Stimulated activated CD4-positive, alpha-beta T cell treated with anti-CD3 and anti-CD28 coated beads, Interleukin-1b, Interleukin-23, amount 100 ng/mL, for 48 hours (primary cell): Measurements from ENCODE around the gene TAF11L4.
A peak's percentile ranks its signal among the peaks of the same experiment; 100 is the strongest.
"Not testable (repeated sequence)": the region's sequence is repeated elsewhere in the genome, so short reads cannot be mapped to it uniquely, and the experiment has no call there.

Source experiments
- DNase-seq: peaks from one replicate; pipeline ENCODE4 v3.0.0-alpha.2; 2020

The TAF11L4 gene

GRCh38 chr5:17521501-17521900, at the start of gene TAF11L4:
TSS of gene TAF11L4 (plus strand) at chr5:17521801.
- DNase-seq = not testable (repeated sequence)

GRCh38 chr5:17475064-17475463, 46.5 kb upstream of the TAF11L4 start:
- not testable (repeated sequence) for DNase-seq

GRCh38 chr5:17477043-17477442, 44.6 kb upstream of the TAF11L4 start:
- no peak for DNase-seq

- DNase-seq = no peak
Measured at GRCh38 chr5:17477573-17478265, 43.9 kb upstream of the TAF11L4 start.

GRCh38 chr5:17481378-17481777, 40.2 kb upstream of the TAF11L4 start:
- no peak for DNase-seq

- DNase-seq = no peak
Measured at GRCh38 chr5:17482790-17483189, 38.8 kb upstream of the TAF11L4 start.

- not testable (repeated sequence) for DNase-seq
Measured at GRCh38 chr5:17486464-17487173, 35.0 kb upstream of the TAF11L4 start.

GRCh38 chr5:17487174-17487512, 34.5 kb upstream of the TAF11L4 start:
- DNase-seq = no peak

- not testable (repeated sequence) for DNase-seq
Measured at GRCh38 chr5:17491257-17491656, 30.3 kb upstream of the TAF11L4 start.

GRCh38 chr5:17492770-17493169, 28.8 kb upstream of the TAF11L4 start:
- no peak for DNase-seq

- no peak for DNase-seq
Measured at GRCh38 chr5:17497446-17497845, 24.2 kb upstream of the TAF11L4 start.

- not testable (repeated sequence) for DNase-seq
Measured at GRCh38 chr5:17497931-17498330, 23.7 kb upstream of the TAF11L4 start, which contains the start of gene TAF11L2. TSS of gene TAF11L2 (plus strand) at chr5:17498231.

GRCh38 chr5:17511775-17512325, 9.8 kb upstream of the TAF11L4 start:
- no peak for DNase-seq

- peak; percentile 6 for DNase-seq
Measured at GRCh38 chr5:17517526-17517925, 4.1 kb upstream of the TAF11L4 start.

- DNase-seq = not testable (repeated sequence)
Measured at GRCh38 chr5:17518067-17518466, 3.5 kb upstream of the TAF11L4 start, which contains the start of gene TAF11L3. TSS of gene TAF11L3 (plus strand) at chr5:17518367.

GRCh38 chr5:17519508-17519907, 2.1 kb upstream of the TAF11L4 start:
- not testable (repeated sequence) for DNase-seq

GRCh38 chr5:17524935-17525334, 3.3 kb downstream of the TAF11L4 start, which contains the start of gene TAF11L5:
TSS of gene TAF11L5 (plus strand) at chr5:17525235.
- not testable (repeated sequence) for DNase-seq

GRCh38 chr5:17526504-17526903, 4.9 kb downstream of the TAF11L4 start:
- DNase-seq = not testable (repeated sequence)

GRCh38 chr5:17528369-17528768, 6.8 kb downstream of the TAF11L4 start, which contains the start of gene TAF11L6:
TSS of gene TAF11L6 (plus strand) at chr5:17528669.
- DNase-seq = not testable (repeated sequence)
